Spleen (tissue), 11 donors: ENCODE data around the gene BAHCC1. TPM values are rescaled to one million over a fixed set of nuclear protein-coding genes. Genes with fewer than 3 reads are reported as not detected.

Experiments used
- DNase-seq: peaks from one replicate; pipeline ENCODE4 v3.0.0-alpha.2; 2020
- H3K27ac ChIP-seq, 8 donors: fragments of 200-600 bp; sonication (generic) in 7 of 8; 1 replicate in 4 of 8; 2 replicates in 4 of 8; pipeline versions ENCODE4 v1.5.0 to v1.8.0; 2016 to 2021; ENCODE audit warnings: inconsistent platforms in 4 of 8, mild to moderate bottlenecking in 4 of 8, moderate library complexity in 1 of 8
- H3K27me3 ChIP-seq, 7 donors: fragments of 200-600 bp; sonication (generic) in 6 of 7; replicated peaks in 1 of 7; 1 replicate in 4 of 7; 2 replicates in 3 of 7; pipeline versions ENCODE4 v1.5.0 to v1.8.0; 2016 to 2021; ENCODE audit warnings: inconsistent platforms in 3 of 7, mild to moderate bottlenecking in 1 of 7
- H3K36me3 ChIP-seq, 6 donors: fragments of 200-600 bp; sonication (generic) in 5 of 6; 1 replicate in 4 of 6; 2 replicates in 2 of 6; pipeline versions ENCODE4 v1.5.0 to v1.8.0; 2016 to 2021; ENCODE audit warnings: inconsistent platforms in 2 of 6
- H3K4me1 ChIP-seq, 6 donors: fragments of 200-600 bp; sonication (generic) in 5 of 6; 1 replicate in 3 of 6; 2 replicates in 3 of 6; pipeline versions ENCODE4 v1.5.0 to v1.8.0; 2016 to 2021; ENCODE audit warnings: inconsistent platforms in 3 of 6
- H3K4me3 ChIP-seq, 8 donors: fragments of 200-600 bp; sonication (generic) in 7 of 8; 1 replicate in 4 of 8; 2 replicates in 4 of 8; pipeline versions ENCODE4 v1.5.0 to v1.8.0; 2016 to 2021; ENCODE audit warnings: inconsistent platforms in 4 of 8, mild to moderate bottlenecking in 4 of 8, moderate library complexity in 2 of 8
- H3K9me3 ChIP-seq, 8 donors: fragments of 200-600 bp; sonication (generic) in 7 of 8; 1 replicate in 4 of 8; 2 replicates in 4 of 8; pipeline versions ENCODE4 v1.5.0 to v1.8.0; 2016 to 2021; ENCODE audit warnings: inconsistent platforms in 4 of 8
- POLR2A ChIP-seq, 3 donors: fragments of 450-650 bp; IDR thresholded peaks; one replicate each; pipeline ENCODE4 v1.5.1; 2017; ENCODE audit warnings: antibody characterized with exemption in 3 of 3, mild to moderate bottlenecking in 1 of 3
- POLR2AphosphoS5 ChIP-seq, 3 donors: sonication (generic); formaldehyde crosslinking; IDR thresholded peaks; one replicate each; pipeline ENCODE4 v1.5.1; 2017; ENCODE audit warnings: antibody characterized with exemption in 3 of 3
- WGBS, 5 donors: extraction: QIAGEN DNeasy Blood & Tissue Kit in 3 of 5; methylation state at CpG; one replicate each; pipeline versions ENCODE4 v1.1.5 to v1.1.7; 2013 to 2018; 5-methylcytosine and 5-hydroxymethylcytosine counted together
- intact Hi-C: fragments of 100-400 bp; cut with DNase I; formaldehyde crosslinking; loops from one replicate; pipeline ENCODE4 v1.15.0; 2023; ENCODE audit warnings: low total_unique reads
- polyA plus RNA-seq, 3 donors: library from polyadenylated mRNA; stranded (reverse); fragments of 200-250 nt; gene quantifications; one replicate each; pipeline ENCODE4 v1.2.1, GENCODE V29; 2013
- total RNA-seq, 7 donors: library from RNA; depleted of rRNA in 3 of 7; stranded (reverse); fragments of >200 nt in 3 of 7; fragmentation: NEBNext Ultra II Directional in 4 of 7; extraction: Animal tissue kit (Norgen Biotek cat#: 25700) in 4 of 7; gene quantifications; one replicate each; pipeline versions ENCODE4 v1.1.0 to v1.2.1, GENCODE V29; 2016 to 2021
- TF ChIP-seq, protein P1 (sequence below), 11 experiments: fragments of 200-600 bp in 7 of 11; fragments of 450-650 bp in 4 of 11; sonication (generic) in 4 of 11; IDR thresholded peaks in 8 of 11; conservative IDR thresholded peaks in 3 of 11; 1 replicate in 7 of 11; 2 replicates in 4 of 11; pipeline versions ENCODE4 v1.4.0 to v1.8.0; 2016 to 2021; ENCODE audit warnings: antibody characterized with exemption in 11 of 11, inconsistent platforms in 4 of 11, mild to moderate bottlenecking in 1 of 11
- donor health status: healthy with polysubstance abuse.
- donor health status: DM: no; HTN: no; CAD: no; lungs with moderate emphysema.
- donor health status: DM: no; HTN: no; CAD: no.
- donor health status: Bipolar disorder and iron deficiency.
- donor health status: healthy.
- donor health status: DM: no; HTN: no; CAD: no.
- donor health status: DM: yes; HTN: yes; CAD: no.

The BAHCC1 gene
- total and polyA plus RNA-seq, 10 donors = 1.7 to 20.3 (median 12.4) TPM

DNA sequence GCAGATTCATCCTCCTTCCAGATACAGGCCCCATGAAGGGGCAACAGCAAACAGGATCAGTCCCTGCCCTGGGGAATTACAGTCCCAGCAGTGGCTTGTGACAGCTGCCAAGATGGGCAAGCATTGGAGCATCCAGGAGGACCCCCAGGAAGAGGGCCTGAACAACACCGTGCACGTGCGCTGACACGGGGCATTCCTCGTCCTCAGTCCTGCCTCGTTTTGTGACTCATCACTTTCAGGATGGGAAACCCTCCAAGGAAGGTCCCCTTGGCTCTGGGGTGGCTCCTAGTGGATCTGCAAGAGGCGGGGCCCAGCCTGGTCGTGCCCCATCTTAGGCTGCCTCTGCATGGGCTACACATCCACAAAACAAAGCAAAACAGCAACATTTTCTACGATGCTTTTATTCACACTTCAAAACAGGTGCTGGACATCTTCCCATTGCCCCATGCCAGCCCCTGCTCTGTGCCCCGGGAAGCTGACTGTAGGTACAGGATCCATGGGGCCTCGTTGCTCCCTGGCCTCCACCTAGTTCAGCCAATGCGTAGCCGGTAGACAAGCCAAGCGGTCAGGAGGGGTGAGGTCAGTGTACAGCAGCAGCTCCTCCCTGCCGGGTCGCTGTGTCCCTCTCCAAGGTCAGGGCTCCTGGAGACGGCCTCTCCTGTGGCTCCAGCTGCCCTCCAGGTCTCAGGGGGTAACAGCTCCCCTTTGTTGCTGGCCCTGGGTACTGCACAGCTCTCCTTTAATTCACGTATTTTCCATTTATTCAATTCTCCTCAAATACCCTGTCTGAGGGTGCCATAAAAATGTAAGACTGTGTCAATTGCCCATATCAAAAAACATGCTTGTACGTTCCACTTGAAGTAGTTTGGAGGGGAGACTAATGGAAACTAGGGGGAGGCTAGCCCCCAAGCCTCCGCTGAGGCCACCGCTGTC, 85.1 kb downstream of the BAHCC1 start:
- no peak for DNase-seq
- WGBS, 5 donors = 72 to 86% (median 78%) methylated on average over 20 to 21 of the region's 21 CpGs
- TF ChIP-seq, protein P1, sequence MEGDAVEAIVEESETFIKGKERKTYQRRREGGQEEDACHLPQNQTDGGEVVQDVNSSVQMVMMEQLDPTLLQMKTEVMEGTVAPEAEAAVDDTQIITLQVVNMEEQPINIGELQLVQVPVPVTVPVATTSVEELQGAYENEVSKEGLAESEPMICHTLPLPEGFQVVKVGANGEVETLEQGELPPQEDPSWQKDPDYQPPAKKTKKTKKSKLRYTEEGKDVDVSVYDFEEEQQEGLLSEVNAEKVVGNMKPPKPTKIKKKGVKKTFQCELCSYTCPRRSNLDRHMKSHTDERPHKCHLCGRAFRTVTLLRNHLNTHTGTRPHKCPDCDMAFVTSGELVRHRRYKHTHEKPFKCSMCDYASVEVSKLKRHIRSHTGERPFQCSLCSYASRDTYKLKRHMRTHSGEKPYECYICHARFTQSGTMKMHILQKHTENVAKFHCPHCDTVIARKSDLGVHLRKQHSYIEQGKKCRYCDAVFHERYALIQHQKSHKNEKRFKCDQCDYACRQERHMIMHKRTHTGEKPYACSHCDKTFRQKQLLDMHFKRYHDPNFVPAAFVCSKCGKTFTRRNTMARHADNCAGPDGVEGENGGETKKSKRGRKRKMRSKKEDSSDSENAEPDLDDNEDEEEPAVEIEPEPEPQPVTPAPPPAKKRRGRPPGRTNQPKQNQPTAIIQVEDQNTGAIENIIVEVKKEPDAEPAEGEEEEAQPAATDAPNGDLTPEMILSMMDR (IDR thresholded peaks at IDR 0.05 in 8 of 11, conservative IDR thresholded peaks at IDR 0.05 in 3 of 11) = no peak
- TF ChIP-seq POLR2A (IDR thresholded peaks at IDR 0.05) (no peak), POLR2AphosphoS5 (IDR thresholded peaks at IDR 0.05) (no peak)
- intact Hi-C loops = loop anchor here (10.0 kb wide), 1 partner anchor 226 kb away; no protein-coding TSS in a partner anchor
- peaks cover 28 to 53% (median 44%) of the 10 kb centered on the region in 6 donors for H3K4me1 ChIP-seq
- peaks cover 0 to 3% (median 0%) of the 10 kb centered on the region in 8 donors for H3K9me3 ChIP-seq
- no peaks in the 10 kb centered on the region for H3K36me3 ChIP-seq
- H3K27me3 ChIP-seq = peaks cover 0 to 58% (median 11%) of the 10 kb centered on the region in 7 donors
- no peak overlapping the region for H3K27ac ChIP-seq
- H3K4me3 ChIP-seq = peak overlapping the region in 2 of 8 donors; percentile 46 to 66

GRCh38 chr17:81481073-81481799, 86.0 kb downstream of the BAHCC1 start:
- DNase-seq = no peak
- Histone ChIP-seq H3K9me3 (peaks cover 0 to 3% (median 0%) of the 10 kb centered on the region in 8 donors), H3K27ac (no peak overlapping the region), H3K27me3 (peaks cover 0 to 59% (median 11%) of the 10 kb centered on the region in 7 donors), H3K4me3 (peak overlapping the region; percentile 25 to 66 (median 42)), H3K4me1 (peaks cover 28 to 61% (median 50%) of the 10 kb centered on the region in 6 donors), H3K36me3 (no peaks in the 10 kb centered on the region)
- WGBS, 5 donors = 4 to 8% (median 7%) methylated on average over 46 to 94 of the region's 94 CpGs
- peak in 2 of 3 donors; percentile 47 to 49 for TF ChIP-seq POLR2AphosphoS5 (IDR thresholded peaks at IDR 0.05)
- TF ChIP-seq, protein P1 (IDR thresholded peaks at IDR 0.05 in 8 of 11, conservative IDR thresholded peaks at IDR 0.05 in 3 of 11) = no peak
- intact Hi-C loops = loop anchor here (10.0 kb wide), 1 partner anchor 226 kb away; no protein-coding TSS in a partner anchor

- peaks cover 0 to 65% (median 11%) of the 10 kb centered on the region in 7 donors for H3K27me3 ChIP-seq
- 33 to 61% (median 55%) methylated on average over 4 to 18 of the region's 18 CpGs for WGBS, 5 donors
- peaks cover 28 to 68% (median 57%) of the 10 kb centered on the region in 6 donors for H3K4me1 ChIP-seq
- no peak for DNase-seq
- H3K9me3 ChIP-seq = no peaks in the 10 kb centered on the region
- intact Hi-C loops = loop anchor here (10.0 kb wide), 1 partner anchor 227 kb away; no protein-coding TSS in a partner anchor
- peak overlapping the region; percentile 25 to 66 (median 42) for H3K4me3 ChIP-seq
- no peak overlapping the region for H3K27ac ChIP-seq
- TF ChIP-seq, protein P1 (IDR thresholded peaks at IDR 0.05 in 8 of 11, conservative IDR thresholded peaks at IDR 0.05 in 3 of 11) = no peak
- TF ChIP-seq POLR2AphosphoS5 (IDR thresholded peaks at IDR 0.05) = no peak
- H3K36me3 ChIP-seq = no peaks in the 10 kb centered on the region
These were observed 86.7 kb downstream of the BAHCC1 start for GRCh38 chr17:81481815-81482505.
